AG04450 (cell line): ENCODE measurements around the gene HPD. TPM values are rescaled to one million over a fixed set of nuclear protein-coding genes. Genes with fewer than 3 reads are reported as not detected.

Experiments
- CTCF ChIA-PET: fragments of 300-600, 350-600 bp; formaldehyde crosslinking; extraction: SDS; loops from one replicate; lab custom pipeline; 2022; ENCODE audit warnings: antibody characterized with exemption, inconsistent platforms; lab: Charles Lee
- POLR2A ChIA-PET: fragments of 350-600 bp; formaldehyde crosslinking; extraction: SDS; loops from one replicate; lab custom pipeline; 2021; ENCODE audit warnings: antibody characterized with exemption, inconsistent platforms; lab: Yijun Ruan, JAX
- DNase-seq: peaks from one replicate; pipeline ENCODE4 v3.0.0-alpha.2; 2011; ENCODE audit warnings: low read depth, low spot score
- H3K27ac ChIP-seq: one replicate; pipeline ENCODE4 v1.5.1; 2012; ENCODE audit warnings: low read depth, low read length, control low read depth
- H3K27me3 ChIP-seq: one replicate; pipeline ENCODE4 v1.6.0; 2012; ENCODE audit warnings: low read length; ENCODE audit not compliant: control insufficient read depth, insufficient read depth
- H3K4me3 ChIP-seq: 2 replicates; pipeline ENCODE4 v1.5.1; 2011; ENCODE audit warnings: mild to moderate bottlenecking, low read depth, low read length, control low read depth
- H3K9me3 ChIP-seq: 2 replicates; pipeline ENCODE4 v1.5.1; 2012; ENCODE audit warnings: low read length; ENCODE audit not compliant: control insufficient read depth, insufficient read depth
- polyA plus RNA-seq: library from polyadenylated mRNA; depleted of rRNA; stranded (reverse); fragments of >200 nt; gene quantifications from 2 replicates; pipeline ENCODE4 v1.2.3, GENCODE V29; 2011
- TF ChIP-seq, protein P1 (sequence below): IDR thresholded peaks from 2 replicates; pipeline ENCODE4 v1.5.1; 2011; ENCODE audit warnings: low read depth, low read length, control low read depth, inconsistent platforms

Gene HPD
- polyA plus RNA-seq, 1 experiment = 0.05 TPM

DNA sequence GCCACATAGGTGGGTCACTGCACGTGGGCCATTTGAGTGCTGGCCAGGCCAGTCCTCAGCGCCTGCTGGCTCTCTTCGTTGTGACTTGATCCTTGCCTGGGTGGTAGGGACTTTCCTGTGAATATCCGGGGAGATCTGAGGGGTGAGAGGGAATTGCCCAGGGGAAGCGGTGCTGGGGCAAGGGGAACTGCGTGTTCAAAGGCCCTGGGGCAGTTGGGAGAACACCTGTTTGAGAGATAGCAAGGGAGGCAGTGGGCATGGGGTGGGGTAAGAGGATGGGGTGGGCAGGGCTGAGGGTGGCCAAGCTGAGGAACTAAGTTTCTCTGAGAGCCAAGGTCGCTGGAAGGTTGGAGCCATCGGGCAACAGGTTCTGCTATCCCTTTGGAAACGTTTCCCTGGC is 29.8 kb downstream of the HPD start:
- CTCF ChIA-PET = interaction anchor here (1.6 kb wide), 1 partner anchor 10 kb away, joined by 6 read pairs; no protein-coding TSS in a partner anchor

GRCh38 chr12:121828306-121828705 is 30.4 kb downstream of the HPD start:
- H3K27ac ChIP-seq = no peak overlapping the region
- CTCF ChIA-PET = interaction anchor here (1.3 to 1.6 kb wide), 2 partner anchors 11 to 60 kb away, joined by 3 to 6 read pairs; partner anchors contain the start of gene PSMD9
- TF ChIP-seq, protein P1, sequence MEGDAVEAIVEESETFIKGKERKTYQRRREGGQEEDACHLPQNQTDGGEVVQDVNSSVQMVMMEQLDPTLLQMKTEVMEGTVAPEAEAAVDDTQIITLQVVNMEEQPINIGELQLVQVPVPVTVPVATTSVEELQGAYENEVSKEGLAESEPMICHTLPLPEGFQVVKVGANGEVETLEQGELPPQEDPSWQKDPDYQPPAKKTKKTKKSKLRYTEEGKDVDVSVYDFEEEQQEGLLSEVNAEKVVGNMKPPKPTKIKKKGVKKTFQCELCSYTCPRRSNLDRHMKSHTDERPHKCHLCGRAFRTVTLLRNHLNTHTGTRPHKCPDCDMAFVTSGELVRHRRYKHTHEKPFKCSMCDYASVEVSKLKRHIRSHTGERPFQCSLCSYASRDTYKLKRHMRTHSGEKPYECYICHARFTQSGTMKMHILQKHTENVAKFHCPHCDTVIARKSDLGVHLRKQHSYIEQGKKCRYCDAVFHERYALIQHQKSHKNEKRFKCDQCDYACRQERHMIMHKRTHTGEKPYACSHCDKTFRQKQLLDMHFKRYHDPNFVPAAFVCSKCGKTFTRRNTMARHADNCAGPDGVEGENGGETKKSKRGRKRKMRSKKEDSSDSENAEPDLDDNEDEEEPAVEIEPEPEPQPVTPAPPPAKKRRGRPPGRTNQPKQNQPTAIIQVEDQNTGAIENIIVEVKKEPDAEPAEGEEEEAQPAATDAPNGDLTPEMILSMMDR = no peak
- POLR2A ChIA-PET = no interaction called here
- no peaks in the 10 kb centered on the region for H3K27me3 ChIP-seq
- H3K9me3 ChIP-seq = no peaks in the 10 kb centered on the region; the same call in 1 of the 2 replicates
- DNase-seq = no peak
- H3K4me3 ChIP-seq = no peak overlapping the region

More for the DNA sequence above, 29.8 kb downstream of the HPD start:
- TF ChIP-seq, protein P1 = no peak
- Histone ChIP-seq H3K4me3 (no peak overlapping the region), H3K27me3 (no peaks in the 10 kb centered on the region), H3K27ac (no peak overlapping the region), H3K9me3 (no peaks in the 10 kb centered on the region; the same call in 1 of the 2 replicates)
- POLR2A ChIA-PET = no interaction called here
- no peak for DNase-seq

GRCh38 chr12:121827351-121828099 is 31.1 kb downstream of the HPD start:
- DNase-seq = no peak
- POLR2A ChIA-PET = no interaction called here
- CTCF ChIA-PET = interaction anchor here (1.3 to 3.8 kb wide), 3 partner anchors 11 to 61 kb away, joined by 3 to 20 read pairs (median 6); partner anchors contain the start of gene PSMD9

DNA sequence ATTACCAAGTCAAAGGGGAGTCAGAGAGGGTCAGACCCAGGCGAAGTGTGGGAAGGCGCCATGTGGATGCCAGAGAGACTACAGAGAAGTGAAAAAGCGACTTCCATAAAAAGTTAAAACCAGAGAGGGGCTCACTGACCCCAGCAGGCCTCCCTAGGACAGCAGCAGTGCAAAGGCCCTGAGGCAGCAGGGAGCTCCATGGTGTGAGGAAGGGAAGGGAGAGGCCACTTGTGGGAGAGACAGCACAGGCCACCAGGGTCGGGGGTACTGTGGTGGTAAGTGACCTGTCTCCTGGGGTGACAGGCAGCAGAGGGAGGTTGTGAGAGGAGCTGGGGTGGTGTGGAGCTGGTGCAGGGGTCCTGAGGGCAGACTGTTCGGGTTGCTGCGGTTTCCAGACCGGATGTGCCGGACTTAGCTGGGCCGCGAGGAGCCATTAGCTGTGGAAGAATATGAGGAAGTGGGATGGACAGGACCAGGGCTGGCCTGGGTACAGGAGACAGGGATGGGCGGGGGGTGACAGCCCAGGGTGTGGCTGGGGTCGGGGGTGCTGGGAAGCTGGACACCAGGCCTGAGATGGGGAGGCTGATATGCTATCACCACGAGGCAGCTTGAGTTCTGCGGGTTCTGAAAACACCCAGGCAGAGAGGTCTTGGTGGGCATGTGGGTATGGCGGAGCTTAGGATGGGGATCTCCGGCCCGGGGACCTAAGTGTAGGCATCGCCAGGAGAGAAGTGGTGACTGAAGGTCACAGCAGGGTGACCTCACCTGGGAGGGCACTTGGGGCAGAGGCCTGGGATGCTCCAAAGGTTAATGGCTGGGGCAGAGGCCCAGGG is 32.1 kb downstream of the HPD start:
- H3K9me3 ChIP-seq = no peaks in the 10 kb centered on the region; the same call in 1 of the 2 replicates
- DNase-seq = no peak
- ChIA-PET CTCF (interaction anchor here (0.7 to 3.8 kb wide), 3 partner anchors 11 to 32 kb away, joined by 3 to 20 read pairs (median 15); partner anchors contain the start of gene RHOF), POLR2A (interaction anchor here (0.6 kb wide), 1 partner anchor 12 kb away, joined by 8 read pairs; no protein-coding TSS in a partner anchor)
- TF ChIP-seq, protein P1 = no peak
- H3K27me3 ChIP-seq = no peaks in the 10 kb centered on the region
- no peak overlapping the region for H3K4me3 ChIP-seq
- no peak overlapping the region for H3K27ac ChIP-seq

More at GRCh38 chr12:121827351-121828099, 31.1 kb downstream of the HPD start:
- Histone ChIP-seq H3K27ac (no peak overlapping the region), H3K4me3 (no peak overlapping the region), H3K9me3 (no peaks in the 10 kb centered on the region; the same call in 1 of the 2 replicates), H3K27me3 (no peaks in the 10 kb centered on the region)
- TF ChIP-seq, protein P1 = no peak
